ENCODE data around the gene FAM222B.

- TF ChIP-seq MAX (IDR thresholded peaks at IDR 0.05): no peak
- TF ChIP-seq CTCF (IDR thresholded peaks at IDR 0.05; ENCODE audit: low read depth, low read length, missing input control): no peak
- TF ChIP-seq JUND (IDR thresholded peaks at IDR 0.05): no peak
- no peak for TF ChIP-seq GABPA (IDR thresholded peaks at IDR 0.05 in 1 of 2, conservative IDR thresholded peaks at IDR 0.05 in 1 of 2)
- TF ChIP-seq YY1 (IDR thresholded peaks at IDR 0.05): no peak
- no peak for TF ChIP-seq SP1 (IDR thresholded peaks at IDR 0.05)
- TF ChIP-seq ZBTB33 (IDR thresholded peaks at IDR 0.05): no peak
- no peak for TF ChIP-seq HNF4G (IDR thresholded peaks at IDR 0.05)
- TF ChIP-seq RAD21 (IDR thresholded peaks at IDR 0.05): no peak
- no peak for TF ChIP-seq REST (IDR thresholded peaks at IDR 0.05)
- TF ChIP-seq EGR1 (IDR thresholded peaks at IDR 0.05; ENCODE audit: low read depth in 2 of 2): no peak
- no peak for TF ChIP-seq FOXA1 (IDR thresholded peaks at IDR 0.05)
- TF ChIP-seq TAF1 (conservative IDR thresholded peaks at IDR 0.05): no peak
- no peak for TF ChIP-seq RXRA (IDR thresholded peaks at IDR 0.05)
Measured at GRCh38 chr17:28891201-28891600, 48.6 kb upstream of the FAM222B start.

All from liver (tissue), 3 donors.